Esophagus squamous epithelium (tissue), 5 donors: Measurements from ENCODE around the gene EVC. TPM values are rescaled to one million over a fixed set of nuclear protein-coding genes. Genes with fewer than 3 reads are reported as not detected.

Source experiments
- DNase-seq: peaks from one replicate; lab custom pipeline; 2025; lab: John Stamatoyannopoulos, UW
- H3K27ac ChIP-seq, 4 donors: fragments of 200-600 bp; sonication (generic); one replicate each; pipeline ENCODE4 v1.5.1; 2016 to 2019; ENCODE audit warnings: mild to moderate bottlenecking in 1 of 4
- H3K27me3 ChIP-seq, 4 donors: fragments of 200-600 bp; sonication (generic); 1 replicate in 3 of 4; 2 replicates in 1 of 4; pipeline versions ENCODE4 v1.5.1 to v1.6.0; 2017 to 2021; ENCODE audit warnings: antibody characterized with exemption in 1 of 4
- H3K36me3 ChIP-seq, 3 donors: fragments of 200-600 bp; sonication (generic); one replicate each; pipeline ENCODE4 v1.5.1; 2016 to 2019
- H3K4me1 ChIP-seq, 3 donors: fragments of 200-600 bp; sonication (generic); one replicate each; pipeline ENCODE4 v1.5.1; 2017 to 2019
- H3K4me3 ChIP-seq, 4 donors: fragments of 200-600 bp; sonication (generic); 1 replicate in 3 of 4; 2 replicates in 1 of 4; pipeline ENCODE4 v1.5.1; 2016 to 2019; ENCODE audit warnings: mild to moderate bottlenecking in 2 of 4, moderate library complexity in 1 of 4
- H3K9me3 ChIP-seq, 3 donors: fragments of 200-600 bp; sonication (generic); one replicate each; pipeline ENCODE4 v1.5.1; 2016 to 2019
- POLR2A ChIP-seq, 4 donors: fragments of 450-650 bp; IDR thresholded peaks; one replicate each; pipeline ENCODE4 v1.6.1; 2017; ENCODE audit warnings: antibody characterized with exemption in 4 of 4, mild to moderate bottlenecking in 4 of 4, moderate library complexity in 3 of 4
- WGBS, 2 donors: methylation state at CpG; one replicate each; pipeline ENCODE4 v1.1.5; 2018; 5-methylcytosine and 5-hydroxymethylcytosine counted together
- intact Hi-C: fragments of 100-400 bp; cut with DNase I; formaldehyde crosslinking; loops from one replicate; pipeline ENCODE4 v1.15.0; 2022
- total RNA-seq, 4 donors: library from RNA; depleted of rRNA; stranded (reverse); fragments of >200 nt; gene quantifications; one replicate each; pipeline ENCODE4 v1.1.0, GENCODE V29; 2016
- TF ChIP-seq, protein P1 (sequence below), 6 experiments: fragments of 450-650 bp in 4 of 6; fragments of 200-600 bp in 2 of 6; sonication (generic) in 2 of 6; IDR thresholded peaks; one replicate each; pipeline ENCODE4 v1.5.1; 2016 to 2019; ENCODE audit warnings: antibody characterized with exemption in 6 of 6, mild to moderate bottlenecking in 4 of 6, moderate library complexity in 4 of 6
- donor health status: DM: yes; HTN: yes; CAD: no.

EVC gene
- total RNA-seq, 4 donors from 2014 or later, result 4.2 to 17.2 (median 6.3) TPM

DNA sequence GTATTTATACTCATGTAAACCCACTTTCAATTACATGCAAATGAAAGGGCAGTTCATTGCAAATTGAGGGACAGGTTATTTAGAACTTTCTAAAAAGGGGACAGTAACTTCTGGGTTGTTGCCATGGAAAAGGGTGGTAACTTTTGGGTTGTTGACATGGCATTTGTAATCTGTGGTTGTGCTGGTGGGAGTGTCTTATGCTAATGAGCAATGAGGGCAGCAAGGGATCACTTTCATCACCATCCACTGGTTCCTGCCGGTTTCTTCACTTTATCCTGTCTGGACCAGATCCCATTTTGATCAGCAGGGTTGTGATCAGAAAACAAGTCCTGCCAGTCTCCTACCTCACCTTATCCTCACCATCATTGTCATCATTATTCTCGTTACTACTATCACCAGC, 32.0 kb downstream of the EVC start:
- TF ChIP-seq, protein P1, sequence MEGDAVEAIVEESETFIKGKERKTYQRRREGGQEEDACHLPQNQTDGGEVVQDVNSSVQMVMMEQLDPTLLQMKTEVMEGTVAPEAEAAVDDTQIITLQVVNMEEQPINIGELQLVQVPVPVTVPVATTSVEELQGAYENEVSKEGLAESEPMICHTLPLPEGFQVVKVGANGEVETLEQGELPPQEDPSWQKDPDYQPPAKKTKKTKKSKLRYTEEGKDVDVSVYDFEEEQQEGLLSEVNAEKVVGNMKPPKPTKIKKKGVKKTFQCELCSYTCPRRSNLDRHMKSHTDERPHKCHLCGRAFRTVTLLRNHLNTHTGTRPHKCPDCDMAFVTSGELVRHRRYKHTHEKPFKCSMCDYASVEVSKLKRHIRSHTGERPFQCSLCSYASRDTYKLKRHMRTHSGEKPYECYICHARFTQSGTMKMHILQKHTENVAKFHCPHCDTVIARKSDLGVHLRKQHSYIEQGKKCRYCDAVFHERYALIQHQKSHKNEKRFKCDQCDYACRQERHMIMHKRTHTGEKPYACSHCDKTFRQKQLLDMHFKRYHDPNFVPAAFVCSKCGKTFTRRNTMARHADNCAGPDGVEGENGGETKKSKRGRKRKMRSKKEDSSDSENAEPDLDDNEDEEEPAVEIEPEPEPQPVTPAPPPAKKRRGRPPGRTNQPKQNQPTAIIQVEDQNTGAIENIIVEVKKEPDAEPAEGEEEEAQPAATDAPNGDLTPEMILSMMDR (IDR thresholded peaks at IDR 0.05), result no peak
- no peak for TF ChIP-seq POLR2A (IDR thresholded peaks at IDR 0.05)
- peaks cover 0 to 9% (median 0%) of the 10 kb centered on the region in 3 donors for H3K4me1 ChIP-seq
- no peak for DNase-seq
- H3K4me3 ChIP-seq, result no peak overlapping the region
- no peak overlapping the region for H3K27ac ChIP-seq
- no peaks in the 10 kb centered on the region for H3K27me3 ChIP-seq
- WGBS, 2 donors, result 60 to 81% methylated on average over 2 of the region's 2 CpGs
- H3K9me3 ChIP-seq, result no peaks in the 10 kb centered on the region
- intact Hi-C loops, result no loop called here
- peaks cover 0 to 40% (median 5%) of the 10 kb centered on the region in 3 donors for H3K36me3 ChIP-seq

DNA sequence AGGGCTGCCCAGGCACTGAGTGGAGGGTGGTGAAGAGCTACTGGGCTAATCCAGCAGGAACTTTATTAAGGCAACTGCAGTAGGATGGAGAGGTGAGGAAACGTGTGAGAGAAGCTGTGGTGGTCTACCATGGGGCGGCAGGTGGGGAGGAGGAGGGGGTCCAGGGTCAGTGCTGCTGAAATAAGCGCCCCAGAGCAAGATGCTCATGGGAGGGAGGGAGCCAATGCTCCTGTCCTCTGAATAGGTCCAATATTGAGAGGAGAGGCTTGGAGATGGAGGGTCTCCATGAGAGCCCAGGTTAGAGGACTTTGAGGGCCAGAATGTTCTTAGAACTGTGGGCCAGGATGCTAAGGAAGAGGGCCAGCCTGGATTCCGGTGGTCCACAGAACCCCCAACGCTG, 35.2 kb downstream of the EVC start:
- peaks cover 0 to 72% (median 5%) of the 10 kb centered on the region in 3 donors for H3K36me3 ChIP-seq
- DNase-seq, result no peak

DNA sequence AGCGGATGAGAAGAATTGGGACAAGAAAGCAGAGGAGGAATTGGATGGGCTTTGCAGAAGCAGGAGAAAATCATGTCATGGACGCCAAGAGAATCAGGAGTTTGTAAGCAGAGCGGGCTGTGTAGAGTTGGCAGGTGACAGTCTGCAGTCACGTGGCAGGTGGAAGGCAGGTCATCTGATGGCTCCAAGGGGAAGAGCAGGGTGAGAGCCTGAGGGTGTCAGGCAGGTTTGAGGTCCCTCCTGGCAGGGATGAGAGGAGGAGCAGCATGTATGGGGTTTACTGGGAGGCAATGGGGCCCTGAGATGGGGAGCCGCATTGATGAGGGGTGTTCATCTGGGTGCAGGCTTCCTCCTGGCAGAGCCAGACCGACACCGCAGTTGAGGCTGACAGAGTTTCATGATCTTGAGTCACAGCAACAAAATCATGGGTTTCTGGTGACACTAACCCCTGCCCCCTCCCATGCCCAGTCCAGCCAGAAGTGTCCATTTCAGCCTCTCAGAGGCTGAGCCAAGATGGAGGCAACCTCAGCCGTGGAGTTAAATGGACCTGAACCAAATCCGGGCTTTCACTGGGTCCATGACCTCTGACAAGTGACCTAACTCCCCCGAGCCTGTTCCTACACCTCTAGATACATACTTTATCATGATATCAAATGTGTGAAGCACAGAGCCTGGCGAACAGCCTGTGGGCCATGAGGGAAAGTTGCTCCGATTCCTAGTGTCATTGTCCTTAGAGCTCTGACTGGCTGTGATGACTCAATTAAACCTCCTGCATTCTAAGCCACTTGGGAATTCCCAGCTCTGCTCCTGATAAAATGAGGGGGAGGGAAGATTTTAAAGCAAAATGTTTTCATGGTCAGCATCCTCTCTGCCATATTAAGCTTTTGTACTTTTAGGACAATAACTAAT, 36.1 kb downstream of the EVC start:
- intact Hi-C loops, result no loop called here
- H3K27me3 ChIP-seq, result no peaks in the 10 kb centered on the region
- no peak for DNase-seq
- 58 to 86% methylated on average over 10 to 11 of the region's 12 CpGs for WGBS, 2 donors
- H3K27ac ChIP-seq, result peak overlapping the region in 1 of 4 donors; percentile 42
- no peak for TF ChIP-seq POLR2A (IDR thresholded peaks at IDR 0.05)
- H3K4me1 ChIP-seq, result peaks cover 0 to 10% (median 0%) of the 10 kb centered on the region in 3 donors
- peaks cover 0 to 69% (median 5%) of the 10 kb centered on the region in 3 donors for H3K36me3 ChIP-seq
- H3K9me3 ChIP-seq, result no peaks in the 10 kb centered on the region
- no peak overlapping the region for H3K4me3 ChIP-seq

More for the DNA sequence above, 35.2 kb downstream of the EVC start:
- intact Hi-C loops, result no loop called here
- no peaks in the 10 kb centered on the region for H3K27me3 ChIP-seq
- H3K27ac ChIP-seq, result no peak overlapping the region
- H3K9me3 ChIP-seq, result no peaks in the 10 kb centered on the region
- TF ChIP-seq POLR2A (IDR thresholded peaks at IDR 0.05), result no peak
- TF ChIP-seq, protein P1 (IDR thresholded peaks at IDR 0.05), result no peak
- 93 to 96% methylated on average over 5 of the region's 5 CpGs for WGBS, 2 donors
- no peak overlapping the region for H3K4me3 ChIP-seq
- peaks cover 0 to 10% (median 0%) of the 10 kb centered on the region in 3 donors for H3K4me1 ChIP-seq

DNA sequence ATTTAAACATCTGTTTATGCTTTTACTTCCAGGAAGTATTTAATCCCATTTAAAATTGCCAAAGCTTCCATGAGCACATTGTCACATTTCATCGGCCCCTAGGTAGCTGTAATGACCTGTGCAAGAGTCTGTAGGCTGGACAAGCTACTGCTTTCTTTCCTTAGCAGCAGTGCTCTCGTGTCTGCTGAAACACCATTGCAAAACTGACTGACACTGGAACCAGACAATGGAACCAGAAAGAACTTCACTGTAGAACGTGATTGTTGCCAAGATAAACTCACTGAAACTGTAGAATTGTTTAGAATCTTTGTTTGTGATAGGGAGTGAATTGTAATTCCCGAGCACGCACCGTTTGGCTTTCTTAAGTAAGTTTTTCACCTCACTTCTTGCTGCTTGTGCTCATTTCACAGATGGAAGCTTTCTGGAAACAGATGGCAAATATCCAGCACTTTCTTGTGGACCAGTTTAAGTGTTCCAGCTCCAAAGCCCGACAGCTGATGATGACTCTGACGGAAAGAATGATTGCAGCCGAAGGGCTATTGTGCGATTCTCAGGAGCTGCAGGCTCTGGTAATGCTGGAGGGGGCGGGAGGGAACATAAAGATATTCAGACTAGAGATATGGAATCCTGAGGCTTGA, 36.9 kb downstream of the EVC start:
- no peak for TF ChIP-seq POLR2A (IDR thresholded peaks at IDR 0.05)
- TF ChIP-seq, protein P1 (IDR thresholded peaks at IDR 0.05), result no peak
- Histone ChIP-seq H3K9me3 (no peaks in the 10 kb centered on the region), H3K4me3 (no peak overlapping the region), H3K4me1 (peaks cover 0 to 10% (median 0%) of the 10 kb centered on the region in 3 donors), H3K27me3 (no peaks in the 10 kb centered on the region), H3K36me3 (peaks cover 0 to 63% (median 5%) of the 10 kb centered on the region in 3 donors), H3K27ac (peak overlapping the region in 1 of 4 donors; percentile 42)
- intact Hi-C loops, result no loop called here
- WGBS, 2 donors, result 27 to 50% methylated on average over 9 to 11 of the region's 11 CpGs
- no peak for DNase-seq

DNA sequence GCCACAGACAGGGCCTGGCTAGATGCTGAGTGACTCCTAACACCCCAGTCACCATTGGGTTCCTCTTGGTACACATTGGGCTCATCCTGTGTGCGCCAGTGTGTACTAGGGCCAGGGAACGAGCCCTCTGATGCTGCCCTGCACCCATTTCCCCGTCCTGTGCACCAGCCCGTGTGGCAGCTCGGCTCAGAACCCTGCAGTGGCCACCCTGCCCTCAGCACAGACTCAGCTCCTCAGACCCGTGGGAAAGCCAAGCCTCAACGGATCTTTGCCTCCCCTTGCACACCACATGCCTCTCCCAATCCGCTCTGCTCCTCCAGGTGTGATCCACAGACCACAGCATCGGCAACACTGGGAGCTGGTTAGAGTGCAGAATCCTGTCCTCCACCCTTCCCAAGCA, 38.6 kb downstream of the EVC start:
- 73 to 92% methylated on average over 4 to 7 of the region's 9 CpGs for WGBS, 2 donors
- Histone ChIP-seq H3K27ac (no peak overlapping the region), H3K9me3 (no peaks in the 10 kb centered on the region), H3K27me3 (no peaks in the 10 kb centered on the region), H3K4me1 (peaks cover 0 to 12% (median 10%) of the 10 kb centered on the region in 3 donors), H3K36me3 (peaks cover 5 to 63% (median 5%) of the 10 kb centered on the region in 3 donors), H3K4me3 (no peak overlapping the region)
- TF ChIP-seq, protein P1 (IDR thresholded peaks at IDR 0.05), result no peak
- DNase-seq, result no peak
- intact Hi-C loops, result no loop called here
